ENCODE measurements around the gene GGCT.

GRCh38 chr7:30474893-30475292 lies 29.7 kb downstream of the GGCT start:
- TF ChIP-seq POLR2A (IDR thresholded peaks at IDR 0.05) (no peak), CTCF (IDR thresholded peaks at IDR 0.05) (no peak)
